GM08714 (cell line): ENCODE data around the gene CGNL1.

Experiments used
- H3K4me3 ChIP-seq: fragments of 200-500 bp; sonication (Bioruptor generic); 2 replicates; pipeline ENCODE4 v1.5.1; 2014; ENCODE audit warnings: mild to moderate bottlenecking, low read length, inconsistent platforms
- ZNF274 ChIP-seq: IDR thresholded peaks from 2 replicates; pipeline ENCODE4 v1.6.1; 2012; ENCODE audit warnings: mild to moderate bottlenecking, low read depth, low read length

The CGNL1 gene

GRCh38 chr15:57460208-57460816 is 84.0 kb downstream of the CGNL1 start:
- H3K4me3 ChIP-seq = no peak overlapping the region
- TF ChIP-seq ZNF274 = no peak

GRCh38 chr15:57461541-57461940 is 85.2 kb downstream of the CGNL1 start:
- H3K4me3 ChIP-seq = no peak overlapping the region
- no peak for TF ChIP-seq ZNF274

- no peak for TF ChIP-seq ZNF274
- H3K4me3 ChIP-seq = no peak overlapping the region
Observed at GRCh38 chr15:57462381-57462780, 86.1 kb downstream of the CGNL1 start.

GRCh38 chr15:57463360-57463759 is 87.1 kb downstream of the CGNL1 start:
- TF ChIP-seq ZNF274 = no peak
- no peak overlapping the region for H3K4me3 ChIP-seq

DNA sequence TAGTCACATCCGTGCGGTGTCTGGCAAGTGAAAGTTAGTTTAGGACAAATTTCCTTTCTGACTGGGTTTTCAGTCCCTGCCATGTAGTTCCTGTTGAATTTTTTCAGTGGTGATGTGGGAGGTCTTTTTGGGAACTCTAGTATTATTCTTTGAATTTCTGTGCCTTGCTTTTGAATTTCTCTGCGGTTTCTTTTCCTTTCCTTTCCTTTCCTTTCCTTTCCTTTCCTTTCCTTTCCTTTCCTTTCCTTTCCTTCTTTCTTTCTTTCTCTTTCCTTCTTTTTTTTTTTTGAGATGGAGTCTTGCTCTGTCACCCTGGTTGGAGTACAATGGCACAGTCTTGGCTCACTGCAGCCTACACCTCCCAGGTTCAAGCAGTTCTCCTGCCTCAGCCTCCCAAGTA is 88.2 kb downstream of the CGNL1 start:
- H3K4me3 ChIP-seq = no peak overlapping the region
- TF ChIP-seq ZNF274 = no peak

DNA sequence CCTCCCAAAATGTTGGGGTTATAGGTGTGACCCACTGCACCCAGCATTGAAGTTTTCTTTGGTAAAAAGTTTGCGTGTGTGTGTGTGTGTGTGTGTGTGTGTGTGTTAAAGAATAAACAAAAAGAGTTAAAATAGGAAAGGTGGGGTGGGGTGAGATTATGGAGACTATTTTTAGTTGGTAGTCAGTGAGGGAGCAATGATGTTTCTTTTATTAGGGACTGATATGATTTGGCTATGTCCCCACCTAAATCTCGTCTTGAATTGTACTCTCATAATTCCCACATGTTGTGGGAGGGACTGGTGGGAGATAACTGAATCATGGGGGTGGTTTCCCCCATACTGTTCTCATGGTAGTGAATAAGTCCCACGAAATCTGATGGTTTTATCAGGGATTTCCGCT is 92.2 kb downstream of the CGNL1 start:
- TF ChIP-seq ZNF274 = no peak
- no peak overlapping the region for H3K4me3 ChIP-seq

- no peak for TF ChIP-seq ZNF274
- no peak overlapping the region for H3K4me3 ChIP-seq
Observed at GRCh38 chr15:57470543-57470942, 94.2 kb downstream of the CGNL1 start.

- H3K4me3 ChIP-seq = no peak overlapping the region
- TF ChIP-seq ZNF274 = no peak
Observed at GRCh38 chr15:57472861-57473260, 96.6 kb downstream of the CGNL1 start.

- no peak overlapping the region for H3K4me3 ChIP-seq
Observed at GRCh38 chr15:57476533-57476975, 100.2 kb downstream of the CGNL1 start.

DNA sequence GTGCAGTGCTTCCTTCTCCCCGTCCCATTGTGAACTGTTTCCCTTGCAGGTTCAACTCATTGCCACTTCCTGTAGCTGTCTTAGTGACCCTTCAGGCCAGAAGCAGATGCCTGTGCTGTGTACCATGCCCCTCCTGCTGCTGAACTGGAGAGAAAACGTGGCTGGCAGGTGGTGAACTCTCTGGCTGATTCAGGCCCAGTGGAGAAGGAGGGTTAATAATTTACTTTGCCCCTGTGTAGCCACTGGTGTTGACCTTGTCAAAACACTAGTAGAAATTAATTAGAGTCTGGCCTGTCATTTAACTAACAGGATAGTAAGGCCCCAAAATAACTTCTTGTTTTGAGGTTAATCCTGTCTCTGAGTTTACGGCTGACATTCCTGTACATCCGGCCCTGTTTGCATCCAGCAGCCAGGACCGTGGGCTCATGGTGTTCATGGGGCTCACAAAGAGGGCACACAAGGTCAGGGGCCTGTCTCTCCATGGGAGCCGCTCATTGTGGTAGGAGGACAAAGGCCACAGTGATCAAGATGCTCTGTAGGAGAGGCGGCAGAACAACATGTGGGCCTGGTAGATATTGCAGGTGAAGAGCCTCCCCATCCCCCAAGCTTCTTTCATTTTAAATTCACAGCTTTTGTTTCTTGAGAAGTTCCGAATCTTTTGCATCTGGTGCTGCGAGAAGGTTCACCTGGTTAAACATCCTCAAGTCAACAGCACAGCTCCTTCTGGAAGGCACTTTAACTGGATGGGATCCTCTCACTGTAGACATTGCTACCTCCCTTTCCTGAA is 101.6 kb downstream of the CGNL1 start:
- TF ChIP-seq ZNF274 = no peak
- H3K4me3 ChIP-seq = no peak overlapping the region

More at GRCh38 chr15:57476533-57476975, 100.2 kb downstream of the CGNL1 start:
- TF ChIP-seq ZNF274 = no peak

- no peak overlapping the region for H3K4me3 ChIP-seq
- TF ChIP-seq ZNF274 = no peak
Observed at GRCh38 chr15:57479005-57479404, 102.7 kb downstream of the CGNL1 start.

DNA sequence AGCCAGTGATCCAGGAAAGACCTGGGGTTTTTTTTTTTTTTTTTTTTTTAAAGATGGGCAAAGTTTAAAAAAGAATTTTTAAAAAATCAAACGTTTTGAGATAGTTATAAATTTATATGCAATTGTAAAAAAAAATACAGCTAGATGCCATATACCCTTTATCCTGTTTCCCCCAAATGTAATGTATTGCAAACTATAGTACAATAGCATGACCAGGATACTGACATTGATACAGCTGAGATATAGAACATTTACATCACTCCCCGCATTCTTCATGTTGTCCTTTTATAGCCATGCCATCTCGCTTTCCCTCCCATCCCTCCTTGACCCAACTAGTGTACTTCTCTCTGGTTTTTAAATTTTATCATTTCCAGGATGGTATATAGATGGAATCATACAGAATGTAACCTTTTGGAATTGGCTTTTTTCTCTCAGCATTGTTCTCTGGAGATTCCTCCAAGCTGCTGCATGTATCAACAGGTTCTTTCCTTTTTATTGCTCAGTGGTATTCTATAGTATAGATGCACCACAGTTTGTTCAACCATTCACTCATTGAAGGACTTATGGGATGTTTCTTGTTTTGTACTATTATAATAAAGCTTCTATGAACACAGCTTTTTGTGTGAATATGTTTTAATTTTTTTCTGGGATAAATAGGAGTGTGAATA is 104.9 kb downstream of the CGNL1 start:
- no peak overlapping the region for H3K4me3 ChIP-seq
- no peak for TF ChIP-seq ZNF274

- no peak for TF ChIP-seq ZNF274
- no peak overlapping the region for H3K4me3 ChIP-seq
Observed at GRCh38 chr15:57485869-57486268, 109.6 kb downstream of the CGNL1 start.

DNA sequence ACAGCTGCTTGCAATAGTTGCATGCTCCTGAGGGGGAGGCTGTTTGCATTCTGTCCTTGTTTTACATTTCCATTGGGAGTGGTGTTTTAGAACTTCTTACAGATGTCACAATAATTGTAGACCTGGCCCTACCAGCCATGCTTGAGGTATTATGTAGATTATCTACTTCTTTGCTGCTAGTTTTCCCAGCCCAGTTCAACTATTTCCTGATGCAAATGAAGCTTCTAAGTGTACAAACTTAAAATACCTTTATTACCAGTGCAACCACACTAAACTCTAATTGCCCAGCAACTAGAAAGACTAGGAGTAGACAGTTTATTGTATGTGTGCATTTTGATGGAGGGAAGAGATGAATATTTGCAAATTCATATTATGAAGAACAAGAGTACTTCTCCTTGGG is 110.5 kb downstream of the CGNL1 start:
- TF ChIP-seq ZNF274 = no peak

DNA sequence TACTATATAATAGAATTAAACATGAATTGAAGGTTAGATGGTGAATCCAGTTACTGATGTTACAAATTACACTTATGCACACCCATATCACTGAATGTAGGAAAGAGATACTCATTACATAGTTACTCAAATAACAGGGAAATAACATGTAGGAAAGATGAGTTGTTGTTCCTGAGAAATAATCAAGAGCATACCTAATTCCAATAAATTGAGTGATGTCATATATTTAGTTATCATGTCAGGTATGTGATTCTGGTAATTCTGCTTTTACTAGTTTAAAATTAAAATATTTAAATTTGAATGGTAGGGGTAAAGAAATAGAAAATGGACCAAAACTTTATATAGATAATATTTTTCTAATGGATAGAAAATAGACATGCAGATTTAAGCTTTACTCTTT is 112.8 kb downstream of the CGNL1 start:
- no peak for TF ChIP-seq ZNF274
- no peak overlapping the region for H3K4me3 ChIP-seq

More for the DNA sequence above, 110.5 kb downstream of the CGNL1 start:
- no peak overlapping the region for H3K4me3 ChIP-seq

DNA sequence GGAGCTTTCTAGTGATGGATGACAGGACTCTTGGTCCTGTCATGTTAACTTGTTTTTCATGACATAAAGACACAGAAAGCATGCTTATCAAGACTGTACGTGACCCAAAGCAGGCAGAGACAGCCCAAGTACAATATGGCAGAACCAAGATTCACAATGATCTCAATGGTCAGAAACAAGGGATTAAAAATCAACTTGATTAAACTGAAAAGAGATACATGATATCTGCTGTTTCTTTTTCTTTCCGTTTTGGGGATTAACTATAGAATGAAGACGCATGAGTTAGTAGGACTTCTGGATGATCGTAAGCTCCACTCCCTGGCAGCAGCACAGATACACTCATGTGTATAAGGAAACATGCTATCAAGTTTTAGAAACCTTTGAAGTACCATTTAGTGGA is 117.0 kb downstream of the CGNL1 start:
- no peak overlapping the region for H3K4me3 ChIP-seq
- TF ChIP-seq ZNF274 = no peak
